ENCODE measurements around the gene WDR64. TPM values are rescaled to one million over a fixed set of nuclear protein-coding genes. Genes with fewer than 3 reads are reported as not detected.
"Not testable (repeated sequence)": the region's sequence is repeated elsewhere in the genome, so short reads cannot be mapped to it uniquely, and the experiment has no call there.

Gene WDR64
- total and polyA plus RNA-seq, 2 experiments from 2014 or later, result 0.07 TPM; not detected in 1

- Histone ChIP-seq H3K4me3 (no peak overlapping the region), H3K4me2 (no peak overlapping the region), H3K9me3 (ENCODE audit: low read depth) (no peaks in the 10 kb centered on the region), H3K4me1 (ENCODE audit: insufficient read depth) (no peaks in the 10 kb centered on the region), H3K36me3 (replicated peaks; ENCODE audit: insufficient read depth, low read depth) (no peaks in the 10 kb centered on the region), H3K27ac (no peak overlapping the region), H3K79me2 (no peaks in the 10 kb centered on the region), H4K20me1 (ENCODE audit: insufficient read depth, poor library complexity, severe bottlenecking) (no peaks in the 10 kb centered on the region), H2AFZ (no peak overlapping the region), H3K9me2 (replicated peaks; ENCODE audit: insufficient read depth) (no peaks in the 10 kb centered on the region), H3K27me3 (no peaks in the 10 kb centered on the region)
- DNase-seq (ENCODE audit: low spot score), result no peak
- TF ChIP-seq CTCF (IDR thresholded peaks at IDR 0.05; ENCODE audit: poor library complexity) (no peak), EZH2phosphoT487 (IDR thresholded peaks at IDR 0.05; ENCODE audit: low read depth, severe bottlenecking, unreplicated experiment) (no peak), EZH2 (IDR thresholded peaks at IDR 0.05; ENCODE audit: borderline replicate concordance) (no peak)
- 56% methylated on average over 2 of the region's 2 CpGs for WGBS (ENCODE audit: low lambda C conversion rate, missing lambda C conversion rate)
Measured at GRCh38 chr1:241678536-241678935, 26.5 kb downstream of the WDR64 start.

- Histone ChIP-seq H3K36me3 (replicated peaks; ENCODE audit: insufficient read depth, low read depth) (no peaks in the 10 kb centered on the region), H2AFZ (no peak overlapping the region), H3K79me2 (no peaks in the 10 kb centered on the region), H3K4me3 (no peak overlapping the region), H3K4me2 (no peak overlapping the region), H3K9me3 (ENCODE audit: low read depth) (no peaks in the 10 kb centered on the region), H3K4me1 (ENCODE audit: insufficient read depth) (no peaks in the 10 kb centered on the region), H3K27me3 (no peaks in the 10 kb centered on the region), H4K20me1 (ENCODE audit: insufficient read depth, poor library complexity, severe bottlenecking) (no peaks in the 10 kb centered on the region), H3K9me2 (replicated peaks; ENCODE audit: insufficient read depth) (no peaks in the 10 kb centered on the region), H3K27ac (no peak overlapping the region)
- no peak for DNase-seq (ENCODE audit: low spot score)
- no peak for TF ChIP-seq EZH2phosphoT487 (IDR thresholded peaks at IDR 0.05; ENCODE audit: low read depth, severe bottlenecking, unreplicated experiment)
- no peak for TF ChIP-seq EZH2 (IDR thresholded peaks at IDR 0.05; ENCODE audit: borderline replicate concordance)
- no peak for TF ChIP-seq CTCF (IDR thresholded peaks at IDR 0.05; ENCODE audit: poor library complexity)
- WGBS (ENCODE audit: low lambda C conversion rate, missing lambda C conversion rate), result 87% methylated on average over 4 of the region's 4 CpGs
Measured at GRCh38 chr1:241679404-241679803, 27.3 kb downstream of the WDR64 start.

GRCh38 chr1:241679961-241680360, 27.9 kb downstream of the WDR64 start:
- Histone ChIP-seq H3K4me3 (no peak overlapping the region), H4K20me1 (ENCODE audit: insufficient read depth, poor library complexity, severe bottlenecking) (no peaks in the 10 kb centered on the region), H3K9me3 (ENCODE audit: low read depth) (no peaks in the 10 kb centered on the region), H3K4me1 (ENCODE audit: insufficient read depth) (no peaks in the 10 kb centered on the region), H3K9me2 (replicated peaks; ENCODE audit: insufficient read depth) (no peaks in the 10 kb centered on the region), H3K27me3 (no peaks in the 10 kb centered on the region), H3K27ac (no peak overlapping the region), H2AFZ (no peak overlapping the region), H3K4me2 (no peak overlapping the region), H3K36me3 (replicated peaks; ENCODE audit: insufficient read depth, low read depth) (no peaks in the 10 kb centered on the region), H3K79me2 (no peaks in the 10 kb centered on the region)
- no peak for DNase-seq (ENCODE audit: low spot score)
- TF ChIP-seq EZH2phosphoT487 (IDR thresholded peaks at IDR 0.05; ENCODE audit: low read depth, severe bottlenecking, unreplicated experiment) (no peak), EZH2 (IDR thresholded peaks at IDR 0.05; ENCODE audit: borderline replicate concordance) (no peak), CTCF (IDR thresholded peaks at IDR 0.05; ENCODE audit: poor library complexity) (no peak)
- WGBS (ENCODE audit: low lambda C conversion rate, missing lambda C conversion rate), result 83% methylated on average over 3 of the region's 3 CpGs

- DNase-seq (ENCODE audit: low spot score); H3K4me2 ChIP-seq; H3K9me2 ChIP-seq (replicated peaks; ENCODE audit: insufficient read depth); H4K20me1 ChIP-seq (ENCODE audit: insufficient read depth, poor library complexity, severe bottlenecking); H3K4me3 ChIP-seq; H3K4me1 ChIP-seq (ENCODE audit: insufficient read depth); H2AFZ ChIP-seq; H3K27ac ChIP-seq; H3K36me3 ChIP-seq (replicated peaks; ENCODE audit: insufficient read depth, low read depth); H3K9me3 ChIP-seq (ENCODE audit: low read depth); H3K27me3 ChIP-seq; H3K79me2 ChIP-seq: not testable (repeated sequence)
- 60% methylated on average over 4 of the region's 4 CpGs for WGBS (ENCODE audit: low lambda C conversion rate, missing lambda C conversion rate)
Measured at GRCh38 chr1:241681861-241682448, 29.9 kb downstream of the WDR64 start.

Data from hepatocyte (in vitro differentiated cells).